GM12872 (cell line): ENCODE results near the gene CYP1A1.

Source experiments
- TF ChIP-seq, protein P1 (sequence below): IDR thresholded peaks from 3 replicates; pipeline ENCODE4 v1.5.1; 2011; ENCODE audit warnings: low read depth, mild to moderate bottlenecking, low read length, moderate library complexity; ENCODE audit not compliant: insufficient read depth

The CYP1A1 gene

DNA sequence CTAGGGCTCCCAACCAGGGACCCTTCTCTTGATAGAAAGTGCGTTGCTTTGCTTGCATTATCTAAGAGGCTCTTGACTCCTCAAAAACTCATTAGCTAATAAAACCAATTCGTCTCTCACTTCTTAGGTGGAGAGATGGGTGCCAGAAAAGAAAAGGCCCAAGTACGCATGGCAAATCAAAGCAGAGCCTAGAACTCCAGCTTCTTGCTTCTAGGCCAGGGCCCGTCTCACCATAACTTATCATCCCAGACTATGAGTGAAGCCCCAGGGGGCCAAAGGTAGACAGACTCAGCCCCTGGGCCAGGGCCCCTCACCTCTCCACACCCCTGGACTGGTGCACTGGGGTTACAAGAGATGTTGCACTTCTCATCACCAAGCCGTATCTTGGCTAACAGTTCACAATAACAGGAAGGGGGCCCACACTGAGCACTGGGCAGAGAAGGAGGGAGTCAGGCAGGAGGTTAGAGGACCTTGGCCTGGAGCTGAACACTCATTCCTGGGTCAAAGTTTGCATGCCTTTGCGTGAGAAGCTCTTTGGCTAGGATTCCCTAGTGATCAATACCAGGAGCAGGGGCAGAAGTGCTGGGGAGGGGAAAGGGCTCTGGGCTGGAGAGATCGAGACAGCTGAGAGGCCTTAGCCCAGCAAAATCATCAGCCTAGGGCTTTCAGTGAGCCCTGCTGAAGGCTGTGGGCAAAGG is 5.4 kb upstream of the CYP1A1 start:
- TF ChIP-seq, protein P1, sequence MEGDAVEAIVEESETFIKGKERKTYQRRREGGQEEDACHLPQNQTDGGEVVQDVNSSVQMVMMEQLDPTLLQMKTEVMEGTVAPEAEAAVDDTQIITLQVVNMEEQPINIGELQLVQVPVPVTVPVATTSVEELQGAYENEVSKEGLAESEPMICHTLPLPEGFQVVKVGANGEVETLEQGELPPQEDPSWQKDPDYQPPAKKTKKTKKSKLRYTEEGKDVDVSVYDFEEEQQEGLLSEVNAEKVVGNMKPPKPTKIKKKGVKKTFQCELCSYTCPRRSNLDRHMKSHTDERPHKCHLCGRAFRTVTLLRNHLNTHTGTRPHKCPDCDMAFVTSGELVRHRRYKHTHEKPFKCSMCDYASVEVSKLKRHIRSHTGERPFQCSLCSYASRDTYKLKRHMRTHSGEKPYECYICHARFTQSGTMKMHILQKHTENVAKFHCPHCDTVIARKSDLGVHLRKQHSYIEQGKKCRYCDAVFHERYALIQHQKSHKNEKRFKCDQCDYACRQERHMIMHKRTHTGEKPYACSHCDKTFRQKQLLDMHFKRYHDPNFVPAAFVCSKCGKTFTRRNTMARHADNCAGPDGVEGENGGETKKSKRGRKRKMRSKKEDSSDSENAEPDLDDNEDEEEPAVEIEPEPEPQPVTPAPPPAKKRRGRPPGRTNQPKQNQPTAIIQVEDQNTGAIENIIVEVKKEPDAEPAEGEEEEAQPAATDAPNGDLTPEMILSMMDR = no peak

- TF ChIP-seq, protein P1 = no peak
Measured at GRCh38 chr15:74727727-74728126, 2.4 kb upstream of the CYP1A1 start.

DNA sequence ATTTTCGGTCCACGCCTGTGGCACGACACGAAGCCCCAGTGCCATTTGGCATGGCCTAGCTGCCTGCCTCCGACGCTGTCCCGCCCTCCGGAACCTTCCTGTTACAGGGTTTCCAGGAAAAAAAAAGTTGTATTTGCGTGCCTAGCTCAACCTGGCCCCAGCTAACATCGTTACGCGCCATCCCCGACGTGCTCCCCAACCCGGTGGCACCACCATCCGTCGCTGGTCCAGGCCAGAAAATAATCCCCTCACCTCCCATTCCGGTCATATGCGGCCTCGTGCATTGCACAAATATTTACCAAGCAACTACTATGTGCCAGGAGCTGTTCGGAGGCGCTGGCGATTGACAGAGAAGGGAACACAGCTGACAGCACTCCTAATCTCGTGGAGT is 1.4 kb upstream of the CYP1A1 start:
- TF ChIP-seq, protein P1 = no peak

- TF ChIP-seq, protein P1 = no peak
Measured at GRCh38 chr15:74725845-74726773, 781 bp upstream of the CYP1A1 start.

- TF ChIP-seq, protein P1 = no peak
Measured at GRCh38 chr15:74724570-74725224, 631 bp downstream of the CYP1A1 start.

- TF ChIP-seq, protein P1 = no peak
Measured at GRCh38 chr15:74723754-74724334, 1.5 kb downstream of the CYP1A1 start.

DNA sequence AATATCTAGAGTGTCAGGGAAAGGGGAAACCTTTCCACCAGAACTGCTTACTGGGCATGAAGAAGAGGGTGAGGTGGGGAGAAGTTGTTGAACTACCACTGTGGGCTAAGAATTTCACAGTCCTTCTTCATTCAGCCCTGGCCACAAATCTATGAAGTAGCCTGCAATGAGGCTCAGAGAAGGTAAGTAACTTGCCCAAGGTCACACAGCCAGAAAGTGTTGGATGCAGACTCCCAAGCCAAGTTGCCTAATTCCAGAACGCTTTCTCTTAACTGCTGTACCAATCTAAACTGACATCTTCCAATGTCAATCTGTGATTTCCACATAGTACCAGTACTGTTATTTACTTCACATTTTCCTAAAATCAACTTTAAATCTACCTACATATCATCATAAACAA is 2.1 kb downstream of the CYP1A1 start:
- TF ChIP-seq, protein P1 = no peak
